ENCODE results near the gene WDTC1.

DNA sequence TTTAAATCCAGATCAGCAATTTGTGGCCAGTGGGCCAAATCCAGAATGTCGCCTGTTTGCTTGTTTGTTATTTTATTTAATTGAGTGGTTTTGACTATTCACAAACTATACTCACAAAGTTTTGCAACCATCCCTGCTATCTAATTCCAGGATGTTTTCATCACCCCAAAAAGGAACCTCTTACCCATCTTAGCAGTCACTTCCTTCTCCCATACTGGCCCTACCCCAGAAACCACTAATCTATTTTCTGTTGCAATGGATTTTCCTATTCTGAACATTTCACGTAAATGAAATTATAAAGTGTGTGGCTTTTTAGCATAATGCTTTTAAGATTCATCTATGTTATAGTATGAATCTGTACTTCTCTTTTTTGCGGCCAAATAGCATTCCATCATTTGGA is 41.3 kb downstream of the WDTC1 start:
- TF ChIP-seq, protein P1, sequence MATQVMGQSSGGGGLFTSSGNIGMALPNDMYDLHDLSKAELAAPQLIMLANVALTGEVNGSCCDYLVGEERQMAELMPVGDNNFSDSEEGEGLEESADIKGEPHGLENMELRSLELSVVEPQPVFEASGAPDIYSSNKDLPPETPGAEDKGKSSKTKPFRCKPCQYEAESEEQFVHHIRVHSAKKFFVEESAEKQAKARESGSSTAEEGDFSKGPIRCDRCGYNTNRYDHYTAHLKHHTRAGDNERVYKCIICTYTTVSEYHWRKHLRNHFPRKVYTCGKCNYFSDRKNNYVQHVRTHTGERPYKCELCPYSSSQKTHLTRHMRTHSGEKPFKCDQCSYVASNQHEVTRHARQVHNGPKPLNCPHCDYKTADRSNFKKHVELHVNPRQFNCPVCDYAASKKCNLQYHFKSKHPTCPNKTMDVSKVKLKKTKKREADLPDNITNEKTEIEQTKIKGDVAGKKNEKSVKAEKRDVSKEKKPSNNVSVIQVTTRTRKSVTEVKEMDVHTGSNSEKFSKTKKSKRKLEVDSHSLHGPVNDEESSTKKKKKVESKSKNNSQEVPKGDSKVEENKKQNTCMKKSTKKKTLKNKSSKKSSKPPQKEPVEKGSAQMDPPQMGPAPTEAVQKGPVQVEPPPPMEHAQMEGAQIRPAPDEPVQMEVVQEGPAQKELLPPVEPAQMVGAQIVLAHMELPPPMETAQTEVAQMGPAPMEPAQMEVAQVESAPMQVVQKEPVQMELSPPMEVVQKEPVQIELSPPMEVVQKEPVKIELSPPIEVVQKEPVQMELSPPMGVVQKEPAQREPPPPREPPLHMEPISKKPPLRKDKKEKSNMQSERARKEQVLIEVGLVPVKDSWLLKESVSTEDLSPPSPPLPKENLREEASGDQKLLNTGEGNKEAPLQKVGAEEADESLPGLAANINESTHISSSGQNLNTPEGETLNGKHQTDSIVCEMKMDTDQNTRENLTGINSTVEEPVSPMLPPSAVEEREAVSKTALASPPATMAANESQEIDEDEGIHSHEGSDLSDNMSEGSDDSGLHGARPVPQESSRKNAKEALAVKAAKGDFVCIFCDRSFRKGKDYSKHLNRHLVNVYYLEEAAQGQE (IDR thresholded peaks at IDR 0.05; ENCODE audit: insufficient replicate concordance, low read depth) = no peak
- no peak for TF ChIP-seq POLR2AphosphoS5 (IDR thresholded peaks at IDR 0.05; ENCODE audit: low read depth)

All from HL-60 (cell line).